ENCODE results near the gene PEX19. TPM values are rescaled to one million over a fixed set of nuclear protein-coding genes. Genes with fewer than 3 reads are reported as not detected.
A peak's percentile ranks its signal among the peaks of the same experiment; 100 is the strongest.

PEX19 gene
- total RNA-seq = 100 to 1,000 TPM in 2 of 4 donors, 10 to 100 TPM in 2; 61.9 to 151 (median 82.4) TPM

- intact Hi-C loops (cut with DNase I; ENCODE audit: low total_unique reads) = loop anchor here (1.0 to 2.0 kb wide), 2 partner anchors 23 to 92 kb away; partner anchors contain the start of gene DCAF8
- DNase-seq (peak; percentile 90 to 92), ATAC-seq (peak; percentile 95 to 96)
- Histone ChIP-seq H3K4me3 (peak within 1 kb of the TSS; percentile 65 to 91 (median 82)), H3K9me3 (no peaks in the 10 kb centered on the region), H3K27me3 (no peaks in the 10 kb centered on the region), H3K4me1 (peaks cover 11 to 17% of the 10 kb centered on the region in 2 donors), H3K36me3 (peaks cover 3 to 52% of the 10 kb centered on the region in 2 donors), H3K27ac (peak within 1 kb of the TSS; percentile 79 to 86 (median 84))
- in situ Hi-C loops (cut with MboI; ENCODE audit: low sequenced_read_pairs in 4 of 4) = loop anchor here in 1 of 4 donors (25.0 kb wide), 1 partner anchor 198 kb away; the partner anchor contains the start of genes IGSF8 and KCNJ9
- TF ChIP-seq CTCF (IDR thresholded peaks at IDR 0.05 in 4 of 5, conservative IDR thresholded peaks at IDR 0.05 in 1 of 5) (no peak), POLR2A (IDR thresholded peaks at IDR 0.05) (peak; percentile 64 to 69)
These were observed at the start of gene PEX19 for GRCh38 chr1:160284782-160285344. TSS of gene PEX19 (minus strand) at chr1:160285133. CDS start at chr1:160285124, 9 bp downstream.

GRCh38 chr1:160332516-160332915 lies 47.6 kb upstream of the PEX19 start:
- DNase-seq = no peak
- Histone ChIP-seq H3K27me3 (no peaks in the 10 kb centered on the region), H3K4me1 (no peaks in the 10 kb centered on the region), H3K4me3 (no peak overlapping the region), H3K9me3 (no peaks in the 10 kb centered on the region), H3K36me3 (peaks cover 8 to 87% of the 10 kb centered on the region in 2 donors), H3K27ac (no peak overlapping the region)
- in situ Hi-C loops (cut with MboI; ENCODE audit: low sequenced_read_pairs in 4 of 4) (loop anchor here in 1 of 4 donors (25.0 kb wide), 1 partner anchor 1430 kb away; the partner anchor contains the start of gene ATF6), intact Hi-C loops (cut with DNase I; ENCODE audit: low total_unique reads) (no loop called here)
- no peak for ATAC-seq
- TF ChIP-seq POLR2A (IDR thresholded peaks at IDR 0.05) (no peak), CTCF (IDR thresholded peaks at IDR 0.05 in 4 of 5, conservative IDR thresholded peaks at IDR 0.05 in 1 of 5) (no peak)

- peaks cover 8 to 96% of the 10 kb centered on the region in 2 donors for H3K36me3 ChIP-seq
- TF ChIP-seq POLR2A (IDR thresholded peaks at IDR 0.05) (no peak), CTCF (IDR thresholded peaks at IDR 0.05 in 4 of 5, conservative IDR thresholded peaks at IDR 0.05 in 1 of 5) (no peak)
These were observed 45.2 kb upstream of the PEX19 start for GRCh38 chr1:160330119-160330518.

GRCh38 chr1:160328184-160328583 lies 43.3 kb upstream of the PEX19 start:
- intact Hi-C loops (cut with DNase I; ENCODE audit: low total_unique reads) = no loop called here
- ATAC-seq (no peak), DNase-seq (no peak)
- H3K27ac ChIP-seq = no peak overlapping the region
- peaks cover 8 to 96% of the 10 kb centered on the region in 2 donors for H3K36me3 ChIP-seq
- H3K4me3 ChIP-seq = no peak overlapping the region
- H3K9me3 ChIP-seq = no peaks in the 10 kb centered on the region
- no peaks in the 10 kb centered on the region for H3K27me3 ChIP-seq
- in situ Hi-C loops (cut with MboI; ENCODE audit: low sequenced_read_pairs in 4 of 4) = loop anchor here in 1 of 4 donors (25.0 kb wide), 1 partner anchor 1434 kb away; the partner anchor contains the start of gene ATF6
- TF ChIP-seq POLR2A (IDR thresholded peaks at IDR 0.05) (no peak), CTCF (IDR thresholded peaks at IDR 0.05 in 4 of 5, conservative IDR thresholded peaks at IDR 0.05 in 1 of 5) (no peak)
- no peaks in the 10 kb centered on the region for H3K4me1 ChIP-seq

More at GRCh38 chr1:160330119-160330518, 45.2 kb upstream of the PEX19 start:
- no peaks in the 10 kb centered on the region for H3K4me1 ChIP-seq
- in situ Hi-C loops (cut with MboI; ENCODE audit: low sequenced_read_pairs in 4 of 4) (loop anchor here in 1 of 4 donors (25.0 kb wide), 1 partner anchor 1432 kb away; the partner anchor contains the start of gene ATF6), intact Hi-C loops (cut with DNase I; ENCODE audit: low total_unique reads) (no loop called here)
- H3K27me3 ChIP-seq = no peaks in the 10 kb centered on the region
- no peak for ATAC-seq
- DNase-seq = no peak
- H3K4me3 ChIP-seq = no peak overlapping the region
- no peaks in the 10 kb centered on the region for H3K9me3 ChIP-seq
- no peak overlapping the region for H3K27ac ChIP-seq
